H9 (cell line): ENCODE measurements around the gene PLEKHA4. TPM values are rescaled to one million over a fixed set of nuclear protein-coding genes. Genes with fewer than 3 reads are reported as not detected.

Source experiments
- DNase-seq: peaks from one replicate; pipeline ENCODE4 v3.0.0-alpha.2; 2017
- H2AFZ ChIP-seq: one replicate; pipeline ENCODE4 v1.6.1; 2013; ENCODE audit warnings: mild to moderate bottlenecking, low read length, control low read depth, moderate library complexity
- H2AK5ac ChIP-seq: 2 replicates; pipeline ENCODE4 v1.6.1; 2013; ENCODE audit warnings: low read length, control low read depth, mixed read lengths; ENCODE audit not compliant: insufficient read length
- H2BK120ac ChIP-seq: one replicate; pipeline ENCODE4 v1.6.1; 2013; ENCODE audit warnings: low read depth, mild to moderate bottlenecking, low read length, control low read depth, inconsistent platforms; ENCODE audit not compliant: poor library complexity, severe bottlenecking
- H2BK12ac ChIP-seq: 2 replicates; pipeline ENCODE4 v1.6.1; 2013; ENCODE audit warnings: low read length, control low read depth, mixed read lengths, low read depth; ENCODE audit not compliant: insufficient read length
- H2BK15ac ChIP-seq: 2 replicates; pipeline ENCODE4 v1.6.1; 2013; ENCODE audit warnings: low read depth, low read length, control low read depth
- H2BK20ac ChIP-seq: one replicate; pipeline ENCODE4 v1.6.1; 2013; ENCODE audit warnings: low read depth, mild to moderate bottlenecking, low read length, control low read depth, inconsistent platforms; ENCODE audit not compliant: poor library complexity, severe bottlenecking
- H2BK5ac ChIP-seq: 2 replicates; pipeline ENCODE4 v1.6.1; 2013; ENCODE audit warnings: low read length, control low read depth, mixed read lengths; ENCODE audit not compliant: insufficient read length
- H3K14ac ChIP-seq: 2 replicates; pipeline ENCODE4 v1.6.1; 2013; ENCODE audit warnings: low read length, control low read depth; ENCODE audit not compliant: insufficient read depth
- H3K18ac ChIP-seq: 2 replicates; pipeline ENCODE4 v1.6.1; 2013; ENCODE audit warnings: low read depth, mild to moderate bottlenecking, mixed read lengths, low read length, control low read depth; ENCODE audit not compliant: insufficient read length
- H3K23ac ChIP-seq: 2 replicates; pipeline ENCODE4 v1.6.1; 2013; ENCODE audit warnings: low read length, control low read depth, mixed read lengths, low read depth; ENCODE audit not compliant: insufficient read length
- H3K23me2 ChIP-seq: 2 replicates; pipeline ENCODE4 v1.6.1; 2013; ENCODE audit warnings: low read depth, mild to moderate bottlenecking, mixed read lengths, low read length, control low read depth; ENCODE audit not compliant: insufficient read length, poor library complexity, severe bottlenecking
- H3K27ac ChIP-seq: 2 replicates; pipeline ENCODE4 v1.5.1; 2013; ENCODE audit warnings: low read length, control low read depth, mixed read lengths, low read depth; ENCODE audit not compliant: insufficient read length
- H3K27me3 ChIP-seq: 2 replicates; pipeline ENCODE4 v1.6.1; 2013; ENCODE audit warnings: low read length, control low read depth, inconsistent platforms; ENCODE audit not compliant: insufficient read depth
- H3K4ac ChIP-seq: 2 replicates; pipeline ENCODE4 v1.6.1; 2013; ENCODE audit warnings: low read depth, mild to moderate bottlenecking, control low read depth, inconsistent platforms, low read length, moderate library complexity
- H3K4me1 ChIP-seq: 2 replicates; pipeline ENCODE4 v1.6.1; 2013; ENCODE audit warnings: low read length, control low read depth, inconsistent platforms; ENCODE audit not compliant: insufficient read depth
- H3K4me2 ChIP-seq: 2 replicates; pipeline ENCODE4 v1.6.1; 2013; ENCODE audit warnings: low read length, control low read depth, mixed read lengths; ENCODE audit not compliant: insufficient read length, insufficient read depth
- H3K56ac ChIP-seq: 2 replicates; pipeline ENCODE4 v1.6.1; 2013; ENCODE audit warnings: low read depth, mild to moderate bottlenecking, mixed read lengths, low read length, control low read depth; ENCODE audit not compliant: insufficient read length
- H3K79me1 ChIP-seq: 2 replicates; pipeline ENCODE4 v1.6.1; 2013; ENCODE audit warnings: low read depth, mild to moderate bottlenecking, moderate library complexity, low read length, control low read depth, inconsistent platforms; ENCODE audit not compliant: insufficient read depth, poor library complexity, severe bottlenecking
- H3K79me2 ChIP-seq: 2 replicates; pipeline ENCODE4 v1.6.1; 2013; ENCODE audit warnings: low read length, control low read depth, inconsistent platforms; ENCODE audit not compliant: insufficient read depth
- H3K9ac ChIP-seq: 2 replicates; pipeline ENCODE4 v1.6.1; 2013; ENCODE audit warnings: low read length, control low read depth, mixed read lengths; ENCODE audit not compliant: insufficient read length; ENCODE audit errors: extremely low read depth
- H3K9me3 ChIP-seq: one replicate; pipeline ENCODE4 v1.6.1; 2013; ENCODE audit warnings: low read depth, low read length, inconsistent platforms; ENCODE audit not compliant: control insufficient read depth
- H3T11ph ChIP-seq: one replicate; pipeline ENCODE4 v1.6.1; 2013; ENCODE audit warnings: mild to moderate bottlenecking, low read length, control low read depth, inconsistent platforms
- H4K20me1 ChIP-seq: one replicate; pipeline ENCODE4 v1.6.1; 2013; ENCODE audit not compliant: control insufficient read depth, insufficient read length, insufficient read depth
- H4K5ac ChIP-seq: 2 replicates; pipeline ENCODE4 v1.6.1; 2013; ENCODE audit warnings: low read depth, mild to moderate bottlenecking, mixed read lengths, low read length, control low read depth; ENCODE audit not compliant: insufficient read length
- H4K8ac ChIP-seq: replicated peaks from 2 replicates; pipeline ENCODE4 v1.6.1; 2013; ENCODE audit warnings: low read length, control low read depth, mixed read lengths, low read depth; ENCODE audit not compliant: insufficient read length
- H4K91ac ChIP-seq: 2 replicates; pipeline ENCODE4 v1.6.1; 2013; ENCODE audit warnings: low read depth, mild to moderate bottlenecking, moderate library complexity, mixed read lengths, low read length, control low read depth; ENCODE audit not compliant: insufficient read length
- H3K27ac Mint-ChIP-seq, 3 experiments: 2 replicates in 2 of 3; 3 replicates in 1 of 3; pipeline ENCODE4 v1.8.0; 2020 to 2021; ENCODE audit warnings: mixed read lengths in 3 of 3, mild to moderate bottlenecking in 1 of 3, moderate library complexity in 1 of 3
- H3K27me3 Mint-ChIP-seq: 2 replicates; pipeline ENCODE4 v1.8.0; 2021; ENCODE audit warnings: low read depth, mild to moderate bottlenecking, moderate library complexity, mixed read lengths
- H3K36me3 Mint-ChIP-seq, 3 experiments: 2 replicates in 2 of 3; 3 replicates in 1 of 3; pipeline ENCODE4 v1.8.0; 2020 to 2021; ENCODE audit warnings: low read depth in 3 of 3, mixed read lengths in 3 of 3; ENCODE audit not compliant: insufficient read depth in 1 of 3
- H3K4me1 Mint-ChIP-seq, 2 experiments: 2 replicates each; pipeline ENCODE4 v1.8.0; 2020; ENCODE audit warnings: mixed read lengths in 2 of 2
- H3K4me3 Mint-ChIP-seq, 2 experiments: 2 replicates in 1 of 2; 3 replicates in 1 of 2; pipeline ENCODE4 v1.8.0; 2020 to 2021; ENCODE audit warnings: mild to moderate bottlenecking in 2 of 2, mixed read lengths in 2 of 2, moderate library complexity in 1 of 2
- H3K9me3 Mint-ChIP-seq, 2 experiments: 2 replicates in 1 of 2; 3 replicates in 1 of 2; pipeline ENCODE4 v1.8.0; 2020; ENCODE audit warnings: mild to moderate bottlenecking in 2 of 2, mixed read lengths in 2 of 2, moderate library complexity in 1 of 2
- WGBS: extraction: QIAGEN DNeasy Blood & Tissue Kit; methylation state at CpG from one replicate; pipeline ENCODE4 v1.1.7; 2013; ENCODE audit warnings: missing lambda C conversion rate, low lambda C conversion rate, mixed read lengths; ENCODE audit not compliant: insufficient read length; ENCODE audit errors: extremely low coverage; 5-methylcytosine and 5-hydroxymethylcytosine counted together
- total RNA-seq: library from RNA; stranded (reverse); gene quantifications from 2 replicates; pipeline ENCODE4 v1.2.1, GENCODE V29; 2021
- TF ChIP-seq, protein P1 (sequence below): fragments of 200-600 bp; sonication (generic); conservative IDR thresholded peaks from 3 replicates; pipeline ENCODE4 v1.8.0; 2021; ENCODE audit warnings: antibody characterized with exemption, mild to moderate bottlenecking

Gene PLEKHA4
- total RNA-seq, 1 experiment from 2014 or later, result 15.3 TPM

GRCh38 chr19:48819366-48819816 lies 49.0 kb downstream of the PLEKHA4 start:
- Histone ChIP-seq H3K4ac (no peak overlapping the region), H3K14ac (no peak overlapping the region), H3K23ac (no peak overlapping the region), H2BK120ac (no peak overlapping the region), H3K18ac (no peak overlapping the region), H3K27ac (no peak overlapping the region), H2BK20ac (no peak overlapping the region), H3K27me3 (no peaks in the 10 kb centered on the region; the same call in 1 of the 2 replicates), H4K91ac (no peak overlapping the region), H3K79me2 (no peaks in the 10 kb centered on the region), H2BK12ac (no peak overlapping the region), H3K23me2 (no peaks in the 10 kb centered on the region), H3K4me1 (no peaks in the 10 kb centered on the region), H4K20me1 (no peaks in the 10 kb centered on the region), H2AFZ (no peak overlapping the region), H3K4me2 (no peak overlapping the region), H3K9ac (no peak overlapping the region), H2AK5ac (no peak overlapping the region), H3K79me1 (no peaks in the 10 kb centered on the region), H3T11ph (no peak overlapping the region), H3K56ac (no peak overlapping the region), H4K8ac (no peak overlapping the region), H4K5ac (no peak overlapping the region), H2BK5ac (no peak overlapping the region), H3K9me3 (no peaks in the 10 kb centered on the region), H2BK15ac (no peak overlapping the region)
- WGBS, result no CpG with 5 or more reads among the region's 4 CpGs
- H3K36me3 Mint-ChIP-seq, result no peaks in the 10 kb centered on the region
- TF ChIP-seq, protein P1, sequence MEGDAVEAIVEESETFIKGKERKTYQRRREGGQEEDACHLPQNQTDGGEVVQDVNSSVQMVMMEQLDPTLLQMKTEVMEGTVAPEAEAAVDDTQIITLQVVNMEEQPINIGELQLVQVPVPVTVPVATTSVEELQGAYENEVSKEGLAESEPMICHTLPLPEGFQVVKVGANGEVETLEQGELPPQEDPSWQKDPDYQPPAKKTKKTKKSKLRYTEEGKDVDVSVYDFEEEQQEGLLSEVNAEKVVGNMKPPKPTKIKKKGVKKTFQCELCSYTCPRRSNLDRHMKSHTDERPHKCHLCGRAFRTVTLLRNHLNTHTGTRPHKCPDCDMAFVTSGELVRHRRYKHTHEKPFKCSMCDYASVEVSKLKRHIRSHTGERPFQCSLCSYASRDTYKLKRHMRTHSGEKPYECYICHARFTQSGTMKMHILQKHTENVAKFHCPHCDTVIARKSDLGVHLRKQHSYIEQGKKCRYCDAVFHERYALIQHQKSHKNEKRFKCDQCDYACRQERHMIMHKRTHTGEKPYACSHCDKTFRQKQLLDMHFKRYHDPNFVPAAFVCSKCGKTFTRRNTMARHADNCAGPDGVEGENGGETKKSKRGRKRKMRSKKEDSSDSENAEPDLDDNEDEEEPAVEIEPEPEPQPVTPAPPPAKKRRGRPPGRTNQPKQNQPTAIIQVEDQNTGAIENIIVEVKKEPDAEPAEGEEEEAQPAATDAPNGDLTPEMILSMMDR, result no peak
- no peak for DNase-seq
- peak overlapping the region in 2 of 3 experiments; percentile 2 to 3; a peak in 2 of 7 replicates for H3K27ac Mint-ChIP-seq
- H3K4me3 Mint-ChIP-seq, result no peak overlapping the region
- H3K27me3 Mint-ChIP-seq, result peaks cover 12% of the 10 kb centered on the region
- H3K4me1 Mint-ChIP-seq, result peaks cover 4 to 6% of the 10 kb centered on the region in 2 experiments
- H3K9me3 Mint-ChIP-seq, result no peaks in the 10 kb centered on the region
